Cerebellar nuclear complex (tissue), 1 donor: ENCODE data around the gene CEP250.

Experiments used
- DNase-seq, 2 experiments: peaks; one replicate each; lab custom pipeline; 2025; lab: John Stamatoyannopoulos, UW

CEP250 gene

DNA sequence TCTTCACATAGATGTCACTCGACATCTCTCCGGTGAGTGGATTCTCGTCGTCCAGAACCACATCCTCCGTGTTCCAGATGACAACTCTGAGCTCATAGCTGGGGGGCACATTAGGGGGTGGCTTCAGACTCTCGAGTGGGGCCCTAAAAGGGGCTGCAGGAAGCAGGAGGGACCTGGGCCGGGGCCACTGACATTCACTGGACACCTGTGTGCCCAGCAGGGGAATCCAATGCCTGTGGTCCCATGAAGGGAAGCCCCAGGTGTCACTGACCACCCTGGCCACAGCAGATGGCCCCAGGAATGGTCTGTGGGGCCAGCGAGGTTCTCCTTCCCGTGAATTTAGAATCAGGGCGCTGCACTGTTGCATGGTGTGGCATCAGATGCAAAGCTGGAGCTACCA, 105.1 kb downstream of the CEP250 start:
- DNase-seq = no peak

DNA sequence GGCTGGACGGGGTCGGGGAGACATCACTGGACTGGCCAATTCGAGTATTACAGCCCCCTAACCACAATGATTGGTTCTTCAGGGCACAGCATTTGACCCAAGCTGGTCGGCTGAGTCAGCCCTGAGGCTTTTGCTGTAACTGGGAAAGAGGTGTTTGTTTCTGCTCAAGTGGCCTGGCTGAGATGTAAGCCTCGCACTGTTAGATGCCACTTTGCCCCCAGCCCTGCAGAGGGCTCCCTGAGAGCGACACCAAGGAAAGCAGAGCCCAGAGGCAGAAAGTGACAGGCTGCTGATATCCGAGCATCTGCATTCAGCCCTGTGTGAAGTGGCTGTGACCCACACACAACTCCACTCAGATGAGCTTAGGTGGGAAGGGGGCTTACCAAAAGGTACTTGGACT, 105.9 kb downstream of the CEP250 start:
- DNase-seq = no peak

DNA sequence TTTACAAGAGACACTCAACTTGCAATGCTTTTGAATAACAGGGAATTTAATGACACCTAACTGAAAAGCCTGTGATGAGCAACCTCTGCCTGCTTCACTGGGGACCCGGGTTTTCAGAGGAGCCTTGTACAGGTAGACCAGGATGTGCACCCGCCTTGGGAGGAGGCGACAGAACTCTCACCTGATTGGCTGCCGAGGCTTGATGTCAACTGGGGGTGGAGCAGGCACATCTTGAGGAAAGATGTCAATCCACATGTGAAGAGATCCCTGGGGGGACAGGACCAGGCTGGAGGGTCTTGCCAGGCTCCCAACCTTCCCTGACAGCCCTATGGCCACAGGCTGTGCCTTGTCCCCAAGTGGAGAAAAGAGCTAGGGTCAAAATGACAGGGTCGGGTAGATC, 106.3 kb downstream of the CEP250 start:
- no peak for DNase-seq

DNA sequence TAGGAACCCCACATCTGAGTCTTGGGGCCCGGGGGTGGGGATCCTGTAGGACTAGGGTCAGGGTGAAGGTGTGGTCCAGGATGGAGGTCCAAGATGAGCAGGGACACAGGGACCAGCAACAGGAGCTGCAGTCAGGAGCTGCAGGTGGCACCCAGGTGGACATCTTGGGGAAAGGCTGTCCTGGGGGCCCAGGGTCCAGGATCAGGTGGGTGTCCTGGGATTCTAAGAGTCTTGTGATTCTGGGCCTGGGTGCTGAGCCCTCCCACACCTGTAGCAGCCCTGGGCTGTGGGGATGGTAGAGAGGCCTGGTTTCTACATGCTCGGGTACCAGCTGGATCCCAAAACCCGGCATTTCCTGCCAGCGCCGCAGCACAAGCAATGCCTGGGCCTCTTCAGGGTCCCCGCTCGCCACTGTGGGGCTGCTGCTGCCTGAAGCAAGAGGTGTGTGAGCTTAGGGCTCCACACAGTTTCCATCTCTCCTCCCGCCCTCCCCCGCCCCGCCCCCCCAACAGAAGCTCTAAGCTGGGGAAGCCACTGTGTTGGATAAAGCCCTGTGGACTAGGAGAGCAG, 107.2 kb downstream of the CEP250 start:
- DNase-seq = no peak

DNA sequence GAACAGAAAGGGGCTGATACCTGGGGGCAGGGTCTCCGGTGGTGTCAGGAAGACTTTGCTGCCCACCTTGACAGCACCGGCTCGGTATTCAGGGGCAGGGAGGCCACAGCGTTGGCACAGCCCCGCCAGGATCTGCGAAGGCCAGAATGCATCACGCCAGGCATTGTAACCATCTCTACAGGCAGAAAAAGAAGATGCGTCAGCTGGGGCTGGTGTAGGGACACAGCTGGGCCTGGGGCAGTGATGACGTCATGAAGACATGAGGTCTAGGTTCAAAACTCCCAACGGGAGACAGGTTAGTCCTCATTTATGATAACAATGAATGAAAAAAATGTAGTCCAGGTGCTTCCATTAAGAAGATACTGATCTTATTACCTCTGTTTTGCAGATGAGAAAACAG, 108.4 kb downstream of the CEP250 start:
- DNase-seq = no peak

DNA sequence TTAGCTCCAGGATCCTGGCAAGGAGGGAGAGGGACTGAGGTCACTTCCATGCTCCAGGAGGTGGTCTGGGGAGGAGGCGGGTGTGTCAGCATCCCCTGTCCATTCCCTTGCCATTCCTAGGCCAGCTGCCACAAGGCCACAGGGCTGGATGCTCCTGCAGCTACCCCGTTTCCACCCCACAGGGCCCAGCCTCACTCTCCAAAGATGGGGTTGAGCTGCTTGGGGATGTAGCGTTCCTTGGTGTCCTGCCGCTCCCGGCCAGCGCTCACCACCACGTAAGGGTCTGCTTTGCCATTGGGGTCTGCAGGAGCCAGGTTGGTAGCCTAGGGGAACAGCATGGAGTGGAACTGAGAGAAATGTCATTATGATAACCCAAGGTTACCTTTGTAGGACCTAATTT, 109.5 kb downstream of the CEP250 start:
- no peak for DNase-seq

DNA sequence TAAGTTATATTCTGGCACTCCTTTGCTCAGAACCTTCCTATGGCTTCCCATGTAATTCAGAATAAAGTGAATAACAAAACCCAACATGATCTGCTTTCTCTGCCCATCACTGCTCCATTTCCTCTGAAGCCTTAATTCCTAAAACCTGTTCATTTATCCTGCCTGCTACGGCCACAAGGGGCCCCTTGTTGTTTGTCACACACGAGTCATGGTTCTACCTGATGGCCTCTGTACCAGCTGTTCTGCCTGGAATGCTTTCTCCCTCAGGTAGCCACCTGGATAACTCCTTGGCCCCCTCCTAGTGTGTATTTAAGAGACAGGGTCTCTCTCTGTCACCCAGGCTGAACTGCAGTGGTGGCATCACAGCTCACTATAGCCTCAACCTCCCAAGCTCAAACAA, 113.2 kb downstream of the CEP250 start:
- no peak for DNase-seq
